Measurements from ENCODE around the gene TESK2.

- no peak for TF ChIP-seq CTCF (IDR thresholded peaks at IDR 0.05)
- TF ChIP-seq POLR2A (IDR thresholded peaks at IDR 0.05): no peak
Measured at GRCh38 chr1:45328680-45329079, 162.3 kb downstream of the TESK2 start.

Data from heart left ventricle (tissue), 13 donors.